MCF 10A (cell line): ENCODE measurements around the gene ANKRD44. TPM values are rescaled to one million over a fixed set of nuclear protein-coding genes. Genes with fewer than 3 reads are reported as not detected.

Source experiments
- BruUV-seq: library from RNA; stranded (reverse); fragments of 400-500 nt; replicated peaks from 2 replicates; lab custom pipeline; 2021; lab: Mats Ljungman, UMichigan
- CTCF ChIA-PET: fragments of 300-600 bp; sonication (Branson Sonifier 250); formaldehyde crosslinking; extraction: SDS; loops from one replicate; lab custom pipeline; 2021; ENCODE audit warnings: antibody characterized with exemption, inconsistent platforms; lab: Yijun Ruan, JAX
- POLR2A ChIA-PET: fragments of 300-600, 350-650 bp; sonication (Branson Sonifier 250); formaldehyde crosslinking; extraction: SDS; loops from one replicate; lab custom pipeline; 2020; ENCODE audit warnings: antibody characterized with exemption, inconsistent platforms; lab: Yijun Ruan, JAX
- DNase-seq: peaks from one replicate; pipeline ENCODE4 v3.0.0-alpha.2; 2018; ENCODE audit not compliant: unreplicated experiment
- H3K27ac Mint-ChIP-seq: one replicate; pipeline ENCODE4 v1.8.0; 2022; ENCODE audit warnings: mild to moderate bottlenecking, low read depth, mixed read lengths; ENCODE audit not compliant: unreplicated experiment
- H3K27me3 Mint-ChIP-seq: one replicate; pipeline ENCODE4 v1.8.0; 2022; ENCODE audit warnings: mixed read lengths; ENCODE audit not compliant: insufficient read depth, unreplicated experiment
- H3K36me3 Mint-ChIP-seq: one replicate; pipeline ENCODE4 v1.8.0; 2022; ENCODE audit warnings: mild to moderate bottlenecking, moderate library complexity, mixed read lengths; ENCODE audit not compliant: insufficient read depth, unreplicated experiment
- H3K4me1 Mint-ChIP-seq: one replicate; pipeline ENCODE4 v1.8.0; 2022; ENCODE audit warnings: mixed read lengths; ENCODE audit not compliant: insufficient read depth, unreplicated experiment
- H3K4me3 Mint-ChIP-seq: one replicate; pipeline ENCODE4 v1.8.0; 2022; ENCODE audit warnings: mild to moderate bottlenecking, moderate library complexity, mixed read lengths; ENCODE audit not compliant: unreplicated experiment
- H3K9me3 Mint-ChIP-seq: one replicate; pipeline ENCODE4 v1.8.0; 2022; ENCODE audit warnings: mixed read lengths; ENCODE audit not compliant: unreplicated experiment
- intact Hi-C: fragments of 100-400 bp; cut with micrococcal nuclease; formaldehyde crosslinking; loops from 2 replicates; pipeline ENCODE4 v1.14.1; 2022
- total RNA-seq: library from RNA; stranded (reverse); gene quantifications from 2 replicates; pipeline ENCODE4 v1.2.3, GENCODE V29; 2022
- TF ChIP-seq, protein P1 (sequence below): fragments of 200-600 bp; IDR thresholded peaks from one replicate; pipeline ENCODE4 v1.8.0; 2022; ENCODE audit warnings: antibody characterized with exemption, mild to moderate bottlenecking; ENCODE audit not compliant: unreplicated experiment

ANKRD44 gene
- total RNA-seq, 1 experiment from 2014 or later: 6.9 TPM

DNA sequence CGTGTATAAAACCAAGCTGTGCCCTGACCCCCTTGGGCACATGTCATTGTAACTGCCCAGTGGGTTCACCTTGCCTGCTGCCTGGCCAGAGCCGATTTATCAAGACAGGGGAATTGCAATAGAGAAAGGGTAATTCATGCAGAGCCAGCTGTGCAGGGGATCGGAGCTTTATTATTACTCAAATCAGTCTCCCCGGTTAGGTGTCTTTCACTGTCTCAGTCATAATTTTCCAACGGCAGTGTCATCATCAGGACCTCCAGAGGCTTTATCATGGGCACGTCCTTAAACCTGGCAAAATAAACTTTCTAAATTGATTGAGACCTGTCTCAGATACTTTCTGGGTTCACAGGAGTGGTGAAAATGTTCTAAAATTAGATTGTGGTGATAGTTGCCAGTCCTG lies 354.5 kb downstream of the ANKRD44 start:
- intact Hi-C loops: no loop called here
- no peak overlapping the region for H3K4me3 Mint-ChIP-seq
- TF ChIP-seq, protein P1, sequence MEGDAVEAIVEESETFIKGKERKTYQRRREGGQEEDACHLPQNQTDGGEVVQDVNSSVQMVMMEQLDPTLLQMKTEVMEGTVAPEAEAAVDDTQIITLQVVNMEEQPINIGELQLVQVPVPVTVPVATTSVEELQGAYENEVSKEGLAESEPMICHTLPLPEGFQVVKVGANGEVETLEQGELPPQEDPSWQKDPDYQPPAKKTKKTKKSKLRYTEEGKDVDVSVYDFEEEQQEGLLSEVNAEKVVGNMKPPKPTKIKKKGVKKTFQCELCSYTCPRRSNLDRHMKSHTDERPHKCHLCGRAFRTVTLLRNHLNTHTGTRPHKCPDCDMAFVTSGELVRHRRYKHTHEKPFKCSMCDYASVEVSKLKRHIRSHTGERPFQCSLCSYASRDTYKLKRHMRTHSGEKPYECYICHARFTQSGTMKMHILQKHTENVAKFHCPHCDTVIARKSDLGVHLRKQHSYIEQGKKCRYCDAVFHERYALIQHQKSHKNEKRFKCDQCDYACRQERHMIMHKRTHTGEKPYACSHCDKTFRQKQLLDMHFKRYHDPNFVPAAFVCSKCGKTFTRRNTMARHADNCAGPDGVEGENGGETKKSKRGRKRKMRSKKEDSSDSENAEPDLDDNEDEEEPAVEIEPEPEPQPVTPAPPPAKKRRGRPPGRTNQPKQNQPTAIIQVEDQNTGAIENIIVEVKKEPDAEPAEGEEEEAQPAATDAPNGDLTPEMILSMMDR: no peak
- ChIA-PET POLR2A (no interaction called here), CTCF (interaction anchor here (1.1 kb wide), 1 partner anchor 213 kb away, joined by 4 read pairs; no protein-coding TSS in a partner anchor)
- H3K9me3 Mint-ChIP-seq: no peaks in the 10 kb centered on the region
- no peak for DNase-seq
- peaks cover 6% of the 10 kb centered on the region for H3K4me1 Mint-ChIP-seq
- no peaks in the 10 kb centered on the region for H3K36me3 Mint-ChIP-seq
- H3K27me3 Mint-ChIP-seq: no peaks in the 10 kb centered on the region
- no peak overlapping the region for H3K27ac Mint-ChIP-seq
- no TSS peak for BruUV-seq

DNA sequence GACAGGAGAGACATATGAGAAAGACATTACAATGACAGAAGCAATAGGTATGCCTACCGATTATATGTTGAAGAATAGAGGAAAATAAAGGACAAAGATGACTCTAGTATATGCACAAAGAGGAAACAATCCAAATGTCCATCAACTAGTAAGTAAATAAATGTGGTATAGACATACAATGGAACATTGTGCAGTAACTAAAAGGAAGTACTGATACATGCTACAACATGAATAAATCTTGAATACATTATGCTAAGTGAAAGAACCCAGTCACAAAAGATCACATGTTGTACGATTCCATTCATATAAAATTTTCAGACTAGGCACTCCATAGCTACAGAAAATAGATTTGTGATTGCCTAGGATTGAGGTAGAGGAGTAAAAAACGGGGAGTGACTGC lies 355.5 kb downstream of the ANKRD44 start:
- Mint-ChIP-seq H3K4me3 (no peak overlapping the region), H3K36me3 (no peaks in the 10 kb centered on the region), H3K27me3 (no peaks in the 10 kb centered on the region), H3K4me1 (peaks cover 6% of the 10 kb centered on the region), H3K9me3 (no peaks in the 10 kb centered on the region), H3K27ac (no peak overlapping the region)
- intact Hi-C loops: no loop called here
- BruUV-seq: no TSS peak
- no peak for DNase-seq
- CTCF ChIA-PET: interaction anchor here (0.7 kb wide), 1 partner anchor 155 kb away, joined by 3 read pairs; no protein-coding TSS in a partner anchor
- POLR2A ChIA-PET: no interaction called here
- TF ChIP-seq, protein P1: no peak

DNA sequence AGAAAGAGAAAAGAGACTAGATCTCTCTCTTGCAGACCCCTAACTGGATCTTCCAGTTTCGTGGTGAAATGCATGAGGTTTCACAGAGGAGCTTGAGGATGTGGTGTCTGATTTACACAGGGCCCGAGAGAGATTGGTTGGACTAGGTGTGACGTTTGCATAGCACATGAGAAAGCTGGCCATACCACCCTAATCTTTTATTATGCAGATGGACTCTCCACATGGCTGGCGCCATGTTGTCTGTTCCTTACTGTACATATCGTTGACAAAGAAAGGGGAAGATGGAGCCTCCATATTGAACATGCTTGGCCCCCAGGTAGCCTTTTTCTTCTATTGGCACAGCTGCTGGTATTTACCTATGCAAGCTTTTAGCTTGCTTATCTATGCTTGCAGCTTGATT lies 356.6 kb downstream of the ANKRD44 start:
- CTCF ChIA-PET: interaction anchor here (0.5 kb wide), 1 partner anchor 40 kb away, joined by 3 read pairs; no protein-coding TSS in a partner anchor
- TF ChIP-seq, protein P1: no peak
- no peak overlapping the region for H3K4me3 Mint-ChIP-seq

DNA sequence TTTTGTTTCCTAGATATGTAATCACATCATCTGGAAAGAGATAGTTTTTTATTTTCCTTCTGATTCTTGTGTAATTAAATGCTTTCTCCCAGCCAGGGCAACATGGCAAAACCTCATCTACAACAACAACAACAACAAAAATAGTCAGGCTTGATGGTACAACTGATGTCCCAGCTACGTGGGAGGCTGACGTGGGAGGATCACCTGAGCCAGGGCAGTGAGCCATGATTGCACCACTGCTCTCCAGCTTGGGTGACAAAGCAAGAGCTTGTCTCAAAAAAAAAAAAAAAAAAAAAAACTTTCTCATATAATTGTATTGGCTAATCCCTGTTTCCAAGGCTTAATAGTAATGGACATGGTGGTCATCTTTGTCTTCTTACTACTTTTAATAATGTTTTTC lies 357.6 kb downstream of the ANKRD44 start:
- CTCF ChIA-PET: interaction anchor here (0.6 kb wide), 1 partner anchor 84 kb away, joined by 3 read pairs; no protein-coding TSS in a partner anchor
- TF ChIP-seq, protein P1: no peak
- H3K27me3 Mint-ChIP-seq: no peaks in the 10 kb centered on the region
- no peak overlapping the region for H3K4me3 Mint-ChIP-seq
- POLR2A ChIA-PET: interaction anchor here (1.2 to 1.3 kb wide), 2 partner anchors 11 to 35 kb away, joined by 3 to 4 read pairs; no protein-coding TSS in a partner anchor
- H3K27ac Mint-ChIP-seq: no peak overlapping the region
- DNase-seq: peak; percentile 35
- no peaks in the 10 kb centered on the region for H3K9me3 Mint-ChIP-seq
- intact Hi-C loops: no loop called here
- BruUV-seq: no TSS peak
- no peaks in the 10 kb centered on the region for H3K36me3 Mint-ChIP-seq
- peaks cover 6% of the 10 kb centered on the region for H3K4me1 Mint-ChIP-seq

More for the DNA sequence above, 356.6 kb downstream of the ANKRD44 start:
- Mint-ChIP-seq H3K27ac (no peak overlapping the region), H3K36me3 (no peaks in the 10 kb centered on the region), H3K4me1 (peaks cover 6% of the 10 kb centered on the region), H3K9me3 (no peaks in the 10 kb centered on the region), H3K27me3 (no peaks in the 10 kb centered on the region)
- intact Hi-C loops: no loop called here
- BruUV-seq: no TSS peak
- no peak for DNase-seq
- POLR2A ChIA-PET: no interaction called here
